Ishikawa (cell line): ENCODE results near the gene OPRL1.

Experiments
- CEBPB ChIP-seq: IDR thresholded peaks from 2 replicates; pipeline ENCODE4 v1.6.1; 2012
- NFIC ChIP-seq: IDR thresholded peaks from 2 replicates; pipeline ENCODE4 v1.6.1; 2012
- RAD21 ChIP-seq: IDR thresholded peaks from 2 replicates; pipeline ENCODE4 v1.6.1; 2012; ENCODE audit warnings: low read depth
- TAF1 ChIP-seq: IDR thresholded peaks from 2 replicates; pipeline ENCODE4 v1.6.1; 2012; ENCODE audit warnings: low read depth, mild to moderate bottlenecking
- TCF12 ChIP-seq: IDR thresholded peaks from 2 replicates; pipeline ENCODE4 v1.6.1; 2012; ENCODE audit warnings: low read depth
- TEAD4 ChIP-seq: IDR thresholded peaks from 2 replicates; pipeline ENCODE4 v1.6.1; 2012
- TF ChIP-seq, protein P1 (sequence below): IDR thresholded peaks from 2 replicates; pipeline ENCODE4 v1.6.1; 2012; ENCODE audit warnings: low read depth, mild to moderate bottlenecking
- TF ChIP-seq, protein P2 (sequence below): IDR thresholded peaks from 2 replicates; pipeline ENCODE4 v1.6.1; 2012

DNA sequence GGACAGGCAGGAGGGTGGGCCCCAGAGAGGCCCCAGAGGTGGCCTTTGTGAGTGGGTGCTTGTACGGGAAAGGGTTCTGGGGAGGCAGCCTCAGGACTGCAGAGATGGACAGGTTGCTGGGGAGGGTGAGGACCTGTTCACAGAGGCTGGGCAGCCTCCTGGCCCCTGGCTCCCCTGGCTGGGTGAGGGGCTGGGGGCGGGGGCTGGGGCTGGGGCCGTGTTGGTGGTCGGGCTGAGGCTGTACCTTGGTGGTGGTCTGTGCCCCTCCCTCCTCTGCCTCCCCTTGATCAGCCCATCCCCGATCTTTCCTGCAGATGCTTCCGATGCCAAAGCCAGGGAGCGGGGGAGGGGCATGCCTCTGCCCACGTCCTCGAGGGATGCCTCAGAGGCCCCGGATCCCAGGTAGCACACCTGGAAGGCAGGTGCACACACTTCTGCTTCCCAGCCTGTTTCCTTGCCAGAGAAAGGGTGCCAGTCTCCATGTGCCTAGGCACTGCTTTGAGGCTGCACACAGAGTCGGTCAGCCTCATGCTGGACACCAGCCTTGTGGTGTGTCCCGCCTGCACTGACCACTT lies 12.1 kb upstream of the OPRL1 start:
- TF ChIP-seq, protein P1, sequence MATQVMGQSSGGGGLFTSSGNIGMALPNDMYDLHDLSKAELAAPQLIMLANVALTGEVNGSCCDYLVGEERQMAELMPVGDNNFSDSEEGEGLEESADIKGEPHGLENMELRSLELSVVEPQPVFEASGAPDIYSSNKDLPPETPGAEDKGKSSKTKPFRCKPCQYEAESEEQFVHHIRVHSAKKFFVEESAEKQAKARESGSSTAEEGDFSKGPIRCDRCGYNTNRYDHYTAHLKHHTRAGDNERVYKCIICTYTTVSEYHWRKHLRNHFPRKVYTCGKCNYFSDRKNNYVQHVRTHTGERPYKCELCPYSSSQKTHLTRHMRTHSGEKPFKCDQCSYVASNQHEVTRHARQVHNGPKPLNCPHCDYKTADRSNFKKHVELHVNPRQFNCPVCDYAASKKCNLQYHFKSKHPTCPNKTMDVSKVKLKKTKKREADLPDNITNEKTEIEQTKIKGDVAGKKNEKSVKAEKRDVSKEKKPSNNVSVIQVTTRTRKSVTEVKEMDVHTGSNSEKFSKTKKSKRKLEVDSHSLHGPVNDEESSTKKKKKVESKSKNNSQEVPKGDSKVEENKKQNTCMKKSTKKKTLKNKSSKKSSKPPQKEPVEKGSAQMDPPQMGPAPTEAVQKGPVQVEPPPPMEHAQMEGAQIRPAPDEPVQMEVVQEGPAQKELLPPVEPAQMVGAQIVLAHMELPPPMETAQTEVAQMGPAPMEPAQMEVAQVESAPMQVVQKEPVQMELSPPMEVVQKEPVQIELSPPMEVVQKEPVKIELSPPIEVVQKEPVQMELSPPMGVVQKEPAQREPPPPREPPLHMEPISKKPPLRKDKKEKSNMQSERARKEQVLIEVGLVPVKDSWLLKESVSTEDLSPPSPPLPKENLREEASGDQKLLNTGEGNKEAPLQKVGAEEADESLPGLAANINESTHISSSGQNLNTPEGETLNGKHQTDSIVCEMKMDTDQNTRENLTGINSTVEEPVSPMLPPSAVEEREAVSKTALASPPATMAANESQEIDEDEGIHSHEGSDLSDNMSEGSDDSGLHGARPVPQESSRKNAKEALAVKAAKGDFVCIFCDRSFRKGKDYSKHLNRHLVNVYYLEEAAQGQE, result no peak
- TF ChIP-seq, protein P2, sequence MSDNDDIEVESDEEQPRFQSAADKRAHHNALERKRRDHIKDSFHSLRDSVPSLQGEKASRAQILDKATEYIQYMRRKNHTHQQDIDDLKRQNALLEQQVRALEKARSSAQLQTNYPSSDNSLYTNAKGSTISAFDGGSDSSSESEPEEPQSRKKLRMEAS, result no peak
- TF ChIP-seq TEAD4 (no peak), TCF12 (no peak), RAD21 (no peak), TAF1 (no peak), NFIC (no peak), CEBPB (no peak)
